HG03060 (cell line): ENCODE measurements around the gene SPEM1.

ENCODE experiments used
- ATAC-seq: cut with Tn5 transposase; IDR thresholded peaks from one replicate; pipeline ENCODE4 v1.9.1; 2021; ENCODE audit warnings: low read depth, moderate number of reproducible peaks; ENCODE audit not compliant: unreplicated experiment

Gene SPEM1

DNA sequence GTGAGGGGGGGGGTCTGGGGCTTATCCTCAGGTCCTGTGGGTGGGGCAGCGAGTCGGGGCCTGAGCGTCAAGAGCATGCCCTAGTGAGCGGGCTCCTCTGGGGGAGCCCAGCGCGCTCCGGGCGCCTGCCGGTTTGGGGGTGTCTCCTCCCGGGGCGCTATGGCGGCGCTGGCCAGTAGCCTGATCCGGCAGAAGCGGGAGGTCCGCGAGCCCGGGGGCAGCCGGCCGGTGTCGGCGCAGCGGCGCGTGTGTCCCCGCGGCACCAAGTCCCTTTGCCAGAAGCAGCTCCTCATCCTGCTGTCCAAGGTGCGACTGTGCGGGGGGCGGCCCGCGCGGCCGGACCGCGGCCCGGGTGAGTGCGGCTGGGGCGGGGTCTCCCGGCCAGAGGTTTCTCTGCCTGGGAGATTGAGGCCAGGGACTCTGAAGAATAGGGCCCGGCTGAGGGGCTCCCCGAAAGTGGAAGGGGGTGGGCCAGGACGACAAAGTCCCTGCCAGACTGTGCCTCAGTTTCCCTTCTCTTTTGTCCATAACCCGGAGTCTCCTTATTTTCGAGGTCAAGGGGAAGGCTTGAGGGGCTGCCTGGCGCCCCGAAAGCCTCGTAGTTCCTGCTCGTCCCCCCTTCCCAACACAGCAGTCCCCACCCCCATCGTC is 19.5 kb downstream of the SPEM1 start, which contains the start of gene FGF11:
FGF11 (plus strand) TSS at position 51 of the 651 bp plus-strand sequence; CDS start at position 160, 109 bp downstream.
- no peak for ATAC-seq

DNA sequence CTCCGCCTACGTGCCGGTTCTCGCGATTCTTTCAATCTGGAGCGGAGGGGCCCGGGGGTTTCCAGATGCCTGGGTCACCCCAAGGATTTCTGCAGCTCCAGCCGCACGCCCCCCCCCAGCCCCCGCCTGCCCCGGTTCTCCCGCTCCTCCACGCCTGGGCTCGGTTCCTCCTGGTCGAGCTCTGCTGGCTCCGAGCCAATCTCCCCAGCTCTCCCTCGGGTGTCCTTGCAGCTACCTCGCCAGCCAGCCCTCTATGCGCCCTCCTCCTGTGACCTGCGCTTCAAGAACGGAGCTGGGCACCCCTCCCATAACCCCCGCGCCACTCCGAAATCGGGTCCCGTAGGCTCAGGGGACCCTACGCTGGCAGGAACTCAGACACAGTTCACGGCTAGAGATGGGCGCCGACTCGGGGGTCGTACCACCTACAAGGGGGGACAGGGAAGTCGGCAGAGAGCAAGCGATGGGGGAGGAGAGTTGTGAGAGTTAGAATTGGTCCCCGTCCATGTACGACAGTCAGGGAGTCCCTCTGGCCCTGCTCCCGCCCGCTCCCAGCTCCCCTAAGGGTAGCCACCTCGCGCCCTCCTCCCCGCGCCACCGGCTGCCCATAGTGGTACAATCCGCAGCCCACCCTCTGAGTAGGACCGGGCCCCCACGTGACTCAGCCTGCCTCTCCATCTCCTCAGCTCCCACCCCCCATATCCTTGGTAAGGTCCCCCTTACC is 20.1 kb downstream of the SPEM1 start:
- no peak for ATAC-seq

DNA sequence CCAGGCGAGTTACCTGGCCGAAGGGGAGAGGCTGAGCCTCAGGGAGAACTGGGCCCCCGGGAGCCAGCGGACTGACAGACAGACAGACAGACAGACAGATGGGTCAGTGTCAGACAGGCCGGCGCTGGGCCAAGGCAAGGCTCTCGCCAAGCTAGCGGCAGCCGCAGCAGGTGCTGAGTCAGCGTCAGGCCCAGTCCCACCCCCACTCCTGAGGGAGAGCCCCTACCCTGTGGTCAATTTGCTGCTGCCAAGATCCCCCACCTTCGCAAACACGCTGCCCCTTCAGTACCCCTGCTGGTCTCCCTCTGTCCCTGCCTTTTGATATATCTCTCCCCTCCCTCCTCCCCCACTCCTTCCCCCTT is 20.7 kb downstream of the SPEM1 start:
- ATAC-seq, result no peak

DNA sequence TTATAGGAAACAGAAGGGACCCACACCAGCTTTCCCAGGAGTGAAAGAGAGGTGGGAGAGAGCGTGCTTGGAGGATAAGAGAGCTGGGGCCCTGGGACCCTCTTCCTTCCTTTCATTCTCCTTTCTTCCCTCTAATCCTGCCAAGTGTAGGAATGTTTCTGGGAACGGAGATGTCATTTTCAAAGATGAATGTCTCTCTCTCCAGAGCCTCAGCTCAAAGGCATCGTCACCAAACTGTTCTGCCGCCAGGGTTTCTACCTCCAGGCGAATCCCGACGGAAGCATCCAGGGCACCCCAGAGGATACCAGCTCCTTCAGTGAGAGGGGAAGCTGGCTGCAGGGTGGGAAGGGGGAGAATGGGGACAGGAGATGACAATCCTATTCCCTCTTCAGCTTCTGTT is 21.1 kb downstream of the SPEM1 start:
- no peak for ATAC-seq

DNA sequence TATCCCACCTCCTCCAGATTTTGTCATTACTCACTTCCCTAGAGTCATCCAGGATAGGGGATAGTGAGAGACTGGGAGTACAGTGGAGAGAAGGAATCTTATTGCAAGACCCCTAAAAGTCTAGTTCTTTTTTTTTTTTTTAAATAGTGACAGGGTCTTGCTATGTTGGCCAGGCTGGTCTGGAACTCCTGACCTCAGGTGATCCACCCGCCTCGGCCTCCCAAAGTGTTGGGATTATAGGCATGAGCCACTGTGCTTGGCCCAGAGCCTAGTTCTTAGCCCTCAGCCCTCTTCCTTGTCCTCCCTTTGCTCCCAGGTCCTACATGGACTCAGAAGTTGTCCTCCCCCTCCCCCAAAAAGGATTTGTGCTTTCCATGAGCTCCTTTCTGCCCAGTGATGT is 22.0 kb downstream of the SPEM1 start:
- ATAC-seq, result no peak

DNA sequence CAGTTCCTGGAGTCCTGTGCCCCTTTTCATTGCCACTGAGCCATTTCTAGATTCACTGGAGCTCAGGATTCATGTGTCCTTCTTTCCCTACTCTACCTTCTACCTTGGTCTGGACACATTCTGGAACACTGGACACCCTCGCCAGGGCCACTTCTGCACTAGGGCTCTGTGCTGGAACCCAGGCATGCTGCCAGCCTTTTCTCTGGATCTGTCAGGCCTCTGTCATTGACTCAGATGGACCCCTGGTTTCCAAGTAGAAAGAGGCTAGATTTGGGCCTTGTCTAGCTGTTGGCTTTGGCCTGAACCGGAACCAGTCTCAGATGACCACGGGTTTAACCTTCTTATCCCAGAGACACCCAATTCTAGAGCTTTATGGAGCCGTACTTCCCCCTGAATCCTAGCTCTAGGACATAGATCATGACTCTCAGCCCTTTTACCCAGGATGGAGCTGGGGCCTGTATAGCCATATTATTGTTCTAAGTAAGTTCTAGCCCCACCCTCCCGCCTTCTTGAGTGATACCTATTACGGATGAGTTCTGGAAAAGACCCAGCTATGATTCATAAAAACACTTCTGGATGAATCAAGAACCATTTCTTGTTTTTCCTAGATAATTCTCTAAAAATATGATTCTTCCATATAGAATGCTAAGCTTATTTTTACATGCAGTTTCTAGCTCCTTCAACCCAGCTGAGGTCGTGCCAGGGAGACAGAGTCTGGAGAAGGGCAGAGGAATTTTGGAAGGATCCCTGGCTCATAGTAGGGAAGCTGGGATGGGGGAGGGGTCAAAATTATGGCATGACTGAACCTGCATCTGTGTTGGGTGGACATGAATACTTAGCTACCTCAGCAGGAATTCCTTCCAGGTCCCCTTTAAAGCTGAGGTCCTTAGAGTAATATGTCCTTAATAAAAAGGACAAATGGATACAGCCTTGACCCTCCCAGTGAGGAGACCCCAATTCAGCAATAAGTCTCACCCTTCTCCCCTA is 23.7 kb downstream of the SPEM1 start:
- ATAC-seq, result no peak

DNA sequence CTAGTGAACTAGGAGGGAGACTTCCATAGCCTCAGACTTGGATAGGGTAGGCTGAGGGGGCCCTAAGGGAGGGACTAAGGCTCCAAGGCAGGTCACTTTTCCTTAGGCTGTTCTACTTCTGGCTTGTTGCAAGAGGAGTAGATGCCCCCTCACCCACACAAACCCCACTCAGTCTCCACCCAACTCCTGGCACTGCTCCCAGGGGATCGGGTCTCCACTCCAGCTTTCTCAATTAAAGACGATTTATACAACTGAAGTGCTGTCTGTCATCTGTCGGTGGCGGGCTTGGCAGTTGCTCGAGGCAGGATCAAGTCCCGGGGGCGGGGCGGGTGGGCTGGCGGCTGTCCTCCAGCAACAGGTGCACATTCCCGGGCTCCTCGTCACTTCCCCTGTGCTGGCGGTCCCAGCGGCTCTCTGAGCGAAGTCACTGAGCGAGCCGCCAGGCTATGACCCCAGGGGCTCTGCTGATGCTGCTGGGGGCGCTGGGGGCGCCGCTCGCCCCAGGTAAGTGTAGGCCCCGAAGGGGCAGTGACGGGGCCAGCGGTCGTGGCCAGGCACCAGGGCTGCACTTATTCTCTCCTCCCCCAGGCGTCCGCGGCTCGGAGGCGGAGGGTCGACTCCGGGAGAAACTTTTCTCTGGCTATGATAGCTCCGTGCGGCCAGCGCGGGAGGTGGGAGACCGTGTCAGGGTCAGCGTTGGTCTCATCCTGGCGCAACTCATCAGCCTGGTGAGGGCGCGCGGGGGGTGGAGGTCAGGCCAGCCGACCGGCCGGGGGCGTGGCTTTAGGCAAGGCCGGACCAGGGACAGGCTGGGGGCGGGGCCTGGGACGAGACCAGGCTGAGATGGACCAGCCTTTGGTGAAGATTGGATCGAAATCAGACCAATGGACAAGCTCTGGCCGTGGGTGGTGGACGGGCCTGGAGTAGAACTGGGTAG is 24.8 kb downstream of the SPEM1 start, which contains the start of gene CHRNB1:
CHRNB1 (plus strand) TSS at position 380 of the 937 bp plus-strand sequence; CDS start at position 447, 67 bp downstream.
- ATAC-seq, result no peak

DNA sequence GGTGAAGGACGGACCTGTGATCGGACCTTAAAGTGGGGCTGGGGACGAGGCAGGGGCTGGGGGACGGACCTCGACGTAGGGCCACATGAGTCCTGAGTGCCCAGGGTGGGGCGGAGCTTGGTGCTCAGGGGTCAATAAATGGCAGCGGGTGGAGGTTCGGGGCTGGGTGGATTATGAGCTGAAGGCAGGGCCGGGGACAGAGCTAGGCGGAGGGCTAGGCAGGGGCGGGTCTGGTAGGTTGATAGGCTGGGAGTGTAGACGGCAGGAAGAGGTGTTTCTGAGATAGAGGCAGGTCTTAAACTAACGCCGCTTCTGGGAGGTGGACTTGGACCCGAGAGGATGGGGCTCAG is 25.5 kb downstream of the SPEM1 start:
- ATAC-seq, result no peak

DNA sequence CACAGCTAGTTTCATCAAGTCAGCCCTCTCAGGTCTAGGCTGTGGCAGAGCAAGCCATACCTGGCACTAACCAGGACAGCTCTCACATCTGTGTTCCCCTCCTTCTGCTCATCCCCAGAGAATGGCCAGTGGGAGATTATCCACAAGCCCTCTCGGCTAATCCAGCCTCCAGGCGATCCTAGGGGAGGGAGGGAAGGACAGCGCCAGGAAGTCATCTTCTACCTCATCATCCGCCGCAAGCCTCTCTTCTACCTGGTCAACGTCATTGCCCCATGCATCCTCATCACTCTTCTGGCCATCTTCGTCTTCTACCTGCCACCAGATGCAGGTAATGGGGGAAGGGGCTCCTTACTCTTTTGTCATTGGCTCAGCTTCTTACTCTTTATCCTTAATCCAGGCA is 28.3 kb downstream of the SPEM1 start:
- no peak for ATAC-seq

DNA sequence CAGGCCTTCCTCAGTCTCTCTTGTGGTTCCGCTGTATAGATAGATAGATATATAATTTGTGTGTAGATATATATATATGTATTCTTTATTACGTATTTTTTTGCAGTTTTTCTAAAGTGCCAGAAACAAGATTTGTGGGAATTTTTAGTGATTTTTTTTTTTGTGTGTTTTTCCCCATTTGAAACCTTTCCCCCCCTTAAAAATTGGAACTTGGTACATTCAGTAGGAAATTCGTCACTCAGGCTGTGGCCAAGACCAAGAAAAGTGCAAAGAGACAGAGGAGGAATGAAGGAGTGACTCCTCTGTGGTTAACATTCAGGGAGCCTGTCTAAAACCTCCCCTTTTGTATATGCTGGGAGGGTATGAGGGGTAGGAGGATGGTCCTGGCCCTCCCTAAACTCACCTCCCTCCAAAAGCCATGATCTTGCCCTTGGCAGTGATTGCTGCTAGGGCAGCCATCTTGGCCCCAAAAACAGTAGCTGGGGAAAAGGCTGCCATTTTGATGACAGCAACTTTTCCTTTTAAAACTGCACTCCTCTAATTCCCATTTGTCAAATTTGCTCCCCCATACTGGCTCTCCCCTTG is 39.9 kb downstream of the SPEM1 start:
- no peak for ATAC-seq

DNA sequence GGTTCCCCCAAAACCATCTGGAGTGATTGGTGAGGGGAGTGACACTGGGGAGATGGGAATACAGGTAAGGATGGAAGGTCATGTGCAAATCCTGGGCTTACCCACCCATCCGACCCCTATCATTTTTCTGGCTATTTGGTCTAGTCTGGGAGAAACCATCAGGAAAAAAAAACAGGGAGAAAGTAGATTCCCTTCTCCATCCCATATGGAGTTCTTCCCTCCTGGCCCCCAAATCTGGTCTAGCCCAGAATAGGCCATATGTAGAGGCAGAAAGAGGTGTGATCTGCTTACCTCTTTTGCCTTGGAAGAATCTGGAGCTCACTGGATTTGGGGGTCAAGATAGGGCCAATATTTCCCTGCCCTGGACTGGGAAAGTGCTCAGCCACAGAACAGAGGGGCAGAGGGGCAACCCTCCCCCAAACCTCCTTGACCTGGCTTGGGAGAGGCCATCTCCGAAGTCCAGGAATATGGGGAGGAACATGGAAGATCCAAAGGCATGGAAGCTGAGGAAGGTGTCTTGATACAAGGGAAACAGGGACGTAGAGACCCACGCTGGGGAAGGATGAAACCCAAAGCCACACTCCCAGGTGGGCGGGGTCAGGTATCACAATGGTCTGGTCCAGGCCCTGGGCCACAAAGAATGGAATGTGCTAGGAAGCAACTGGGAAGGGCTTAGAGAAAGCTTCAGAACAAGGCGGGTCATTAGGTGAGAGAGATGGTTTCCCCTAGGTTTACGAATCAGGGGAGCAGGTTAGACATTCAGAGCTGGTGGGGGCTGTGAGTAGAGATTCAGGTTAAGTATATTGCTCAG is 40.9 kb downstream of the SPEM1 start:
- no peak for ATAC-seq

DNA sequence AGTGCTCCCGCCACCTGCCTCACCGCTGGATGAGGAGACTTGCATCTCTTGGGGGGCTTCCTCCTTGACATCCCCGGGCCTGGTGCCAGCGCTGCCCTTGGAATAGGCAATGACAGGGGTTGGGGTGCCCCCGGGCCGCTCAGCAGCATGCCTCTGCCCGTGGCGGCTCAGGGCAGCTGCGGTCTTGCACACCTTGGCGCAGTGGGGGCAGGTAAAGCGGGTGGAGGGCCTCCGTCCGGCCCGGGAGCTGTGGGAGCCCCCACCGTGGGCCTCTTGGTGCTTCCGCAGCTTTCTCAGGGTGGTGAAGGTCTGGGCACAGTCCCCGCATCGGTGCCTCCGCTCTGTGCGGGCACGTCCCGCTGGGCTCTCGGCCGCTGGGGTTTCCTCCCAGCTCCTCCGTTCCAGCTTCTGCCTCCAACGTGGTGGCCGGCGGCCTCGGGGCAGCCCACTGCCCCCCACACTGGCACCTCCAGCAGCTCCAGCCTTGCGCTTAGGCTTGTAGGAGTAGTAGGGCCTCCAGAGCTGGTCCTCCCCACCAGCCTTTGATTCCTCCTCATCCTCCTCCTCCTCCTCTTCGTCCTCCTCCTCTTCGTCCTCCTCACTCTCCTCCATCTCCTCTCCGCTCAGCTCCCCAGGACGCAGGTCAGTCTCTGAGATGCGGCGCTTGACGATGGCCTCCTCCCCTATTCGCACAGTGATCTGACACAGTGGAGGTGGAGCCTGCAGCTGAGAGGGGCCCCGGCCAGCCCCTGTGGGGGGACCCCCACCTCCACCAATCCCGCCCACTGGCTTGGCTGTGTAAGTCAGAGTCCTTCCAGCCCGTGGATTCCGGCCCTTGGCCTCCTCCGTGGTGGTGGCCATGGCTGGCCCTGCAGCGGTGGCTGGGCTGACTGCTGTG is 42.6 kb downstream of the SPEM1 start:
- no peak for ATAC-seq

DNA sequence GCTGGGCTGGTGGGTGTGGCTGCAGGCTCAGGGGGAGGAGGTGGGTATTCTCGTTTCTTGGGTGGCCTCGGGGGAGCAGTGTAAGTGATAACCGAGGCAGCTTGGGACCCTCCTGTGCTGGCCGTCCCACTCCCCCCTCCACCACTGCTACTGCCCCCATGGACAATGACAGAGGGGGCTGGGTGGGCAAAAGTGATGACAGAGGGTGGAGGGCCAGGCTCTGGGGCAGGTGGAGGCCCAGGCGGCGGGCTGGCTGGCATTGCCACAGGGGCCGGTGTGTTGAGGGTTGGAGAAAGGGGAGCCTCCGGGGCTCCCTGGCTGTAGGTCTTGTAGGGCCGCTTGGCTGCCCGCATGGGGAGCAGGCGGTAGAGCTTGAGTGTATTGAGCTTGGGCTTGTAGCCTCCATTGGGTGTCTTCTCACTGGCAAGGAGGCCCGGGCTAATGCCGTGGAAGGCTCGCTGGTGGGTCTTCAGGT is 43.3 kb downstream of the SPEM1 start:
- ATAC-seq, result no peak

DNA sequence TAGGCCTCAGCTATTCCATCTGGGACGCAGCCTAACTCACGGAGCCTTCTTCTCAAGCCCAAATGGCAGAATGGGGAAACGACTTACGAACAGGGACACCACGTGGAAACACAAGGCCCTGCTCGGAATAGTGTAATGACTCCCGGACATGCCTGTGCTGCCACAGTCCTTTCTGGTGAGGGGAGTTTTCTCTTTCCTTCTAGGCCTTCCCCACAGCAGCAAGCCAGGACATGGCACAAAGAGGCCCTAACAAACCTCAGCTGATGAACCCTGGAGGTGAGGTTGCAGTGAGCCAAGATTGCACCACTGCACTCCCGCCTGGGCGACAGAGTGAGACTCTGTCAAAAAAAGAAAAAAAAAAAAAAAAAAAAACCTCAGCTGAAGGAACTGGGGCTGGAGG is 44.0 kb downstream of the SPEM1 start:
- ATAC-seq, result no peak

DNA sequence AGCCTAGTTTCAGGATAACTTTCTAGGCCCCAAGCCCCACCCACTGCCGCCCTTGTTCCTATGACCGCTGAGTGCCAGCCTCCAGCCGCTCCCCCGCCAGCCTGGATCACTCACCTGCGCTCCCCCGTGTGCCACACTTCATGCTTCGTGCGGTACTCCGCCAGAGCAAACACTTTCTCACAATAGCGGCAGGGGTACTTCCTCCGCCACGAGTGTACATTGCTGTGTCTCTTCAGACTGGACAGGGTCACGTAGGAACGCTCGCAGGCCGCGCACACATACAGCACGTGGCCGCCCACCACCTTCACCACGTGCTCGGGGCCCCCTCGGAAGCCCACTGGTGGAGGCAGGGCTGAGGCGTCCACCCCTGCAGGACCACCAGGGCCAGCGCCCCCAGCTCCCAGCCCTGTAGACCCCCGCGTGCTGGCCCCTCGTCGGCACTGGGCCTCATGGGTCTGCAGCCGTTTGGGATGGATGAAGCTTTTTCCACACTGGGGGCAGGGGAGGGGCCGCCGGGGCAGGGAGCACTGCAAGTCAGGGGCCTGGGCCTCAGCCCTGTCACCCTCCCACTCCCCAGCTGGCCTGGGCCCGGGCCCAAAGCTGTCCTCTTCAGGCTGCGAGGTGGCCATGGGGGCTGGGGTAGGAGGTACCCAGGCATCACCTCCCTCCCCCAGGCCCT is 45.6 kb downstream of the SPEM1 start:
- ATAC-seq, result no peak

DNA sequence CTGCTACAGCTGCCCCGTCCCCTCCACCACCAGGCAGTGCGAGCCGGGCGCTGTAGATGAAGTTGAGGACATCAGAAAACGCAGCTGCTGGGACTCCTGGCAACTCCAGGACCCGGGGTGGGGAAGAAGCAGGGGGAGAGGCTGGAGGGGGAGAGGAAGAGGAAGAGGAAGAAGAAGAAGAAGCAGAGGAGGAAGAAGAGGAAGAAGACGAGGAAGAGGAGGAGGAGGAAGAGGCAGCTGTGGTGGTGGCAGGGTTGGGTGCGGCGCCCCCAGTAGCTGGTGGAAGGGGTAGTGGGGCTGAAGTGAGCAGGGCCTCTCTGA is 46.2 kb downstream of the SPEM1 start:
- no peak for ATAC-seq

DNA sequence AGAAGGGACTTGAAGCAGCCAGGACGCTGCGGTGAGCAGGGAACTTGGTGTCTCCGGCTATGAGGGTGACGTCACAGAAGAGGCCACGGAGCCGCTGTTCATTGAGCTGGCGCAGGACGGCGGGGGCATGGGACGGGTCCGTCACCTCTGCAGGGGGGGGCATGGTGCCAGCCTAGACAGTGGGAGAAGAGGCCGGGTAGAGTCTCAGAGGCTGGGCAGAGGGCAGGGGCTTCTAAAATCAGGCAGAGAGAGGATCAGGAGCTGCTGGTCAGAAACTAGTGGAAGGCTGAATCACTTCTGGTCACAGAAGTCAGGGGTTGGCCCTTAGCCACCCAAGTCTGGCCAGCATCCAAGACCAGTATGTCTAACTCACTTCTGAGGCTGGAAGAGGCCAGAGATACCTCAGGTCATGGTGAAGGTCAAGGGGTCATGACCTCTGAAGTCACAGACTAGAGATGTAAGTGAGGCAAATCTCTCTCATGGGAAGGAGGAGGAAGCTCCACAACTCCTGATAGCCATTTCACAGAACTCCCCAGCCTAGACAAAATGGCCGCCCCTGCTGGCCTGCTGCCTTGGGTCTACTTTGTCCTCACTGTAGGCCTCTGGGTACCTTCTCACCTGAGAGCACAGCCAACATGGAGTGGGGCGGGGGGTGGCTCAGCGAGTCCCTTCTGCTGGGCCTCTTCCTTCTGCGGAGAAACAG is 46.7 kb downstream of the SPEM1 start:
- ATAC-seq, result no peak
